Hepatocyte (in vitro differentiated cells): ENCODE measurements around the gene SEC16B.

ENCODE experiments used
- CTCF ChIP-seq: fragments of 200-600 bp; sonication (generic); IDR thresholded peaks from 2 replicates; pipeline ENCODE4 v1.5.1; 2016; ENCODE audit warnings: antibody characterized with exemption, mild to moderate bottlenecking; ENCODE audit not compliant: poor library complexity
- EZH2 ChIP-seq: fragments of 200-600 bp; sonication (generic); IDR thresholded peaks from 2 replicates; pipeline ENCODE4 v1.6.1; 2016; ENCODE audit warnings: antibody characterized with exemption, mild to moderate bottlenecking, borderline replicate concordance

- TF ChIP-seq CTCF (no peak), EZH2 (no peak)
Measured at GRCh38 chr1:178019208-178019607, 49.4 kb upstream of the SEC16B start.
